HEK293 (cell line): ENCODE results near the gene PIGR.

Source experiments
- CTCF ChIA-PET: fragments of 350-600 bp; formaldehyde crosslinking; extraction: SDS; loops from one replicate; lab custom pipeline; 2021; ENCODE audit warnings: antibody characterized with exemption; lab: Yijun Ruan, JAX
- POLR2A ChIA-PET: fragments of 300-600 bp; formaldehyde crosslinking; extraction: SDS; loops from one replicate; lab custom pipeline; 2020; ENCODE audit warnings: antibody characterized with exemption, inconsistent platforms; lab: Yijun Ruan, JAX
- H3K27ac ChIP-seq: fragments of 200-500 bp; sonication (Bioruptor generic); 2 replicates; pipeline ENCODE4 v1.5.1; 2014; ENCODE audit warnings: low read depth, low read length, control low read depth, inconsistent platforms; ENCODE audit errors: extremely low read depth
- H3K36me3 ChIP-seq, 2 experiments: fragments of 200-500 bp in 1 of 2; sonication (Bioruptor generic) in 1 of 2; 1 replicate in 1 of 2; 2 replicates in 1 of 2; pipeline ENCODE4 v1.5.1; 2014 to 2017; ENCODE audit warnings: inconsistent platforms in 2 of 2, low read length in 2 of 2; ENCODE audit not compliant: control insufficient read depth in 2 of 2, insufficient read depth in 1 of 2
- H3K4me1 ChIP-seq: fragments of 200-500 bp; sonication (Bioruptor generic); 2 replicates; pipeline ENCODE4 v1.5.1; 2014; ENCODE audit warnings: mild to moderate bottlenecking, low read length, inconsistent platforms; ENCODE audit not compliant: control insufficient read depth, insufficient read depth
- H3K4me3 ChIP-seq: 2 replicates; pipeline ENCODE4 v1.5.1; 2011; ENCODE audit warnings: low read depth, mild to moderate bottlenecking, control low read depth, low read length, moderate library complexity
- H3K9me3 ChIP-seq: fragments of 200-500 bp; sonication (Bioruptor generic); 2 replicates; pipeline ENCODE4 v1.5.1; 2014; ENCODE audit warnings: low read depth, low read length, inconsistent platforms; ENCODE audit not compliant: control insufficient read depth, insufficient read depth
- AEBP2 ChIP-seq: fragments of 450-650 bp; formaldehyde crosslinking; IDR thresholded peaks from 2 replicates; pipeline ENCODE4 v1.5.1; 2016; ENCODE audit warnings: missing biosample characterization, missing genetic modification characterization, borderline replicate concordance
- BCL6B ChIP-seq: fragments of 450-650 bp; formaldehyde crosslinking; IDR thresholded peaks from 2 replicates; pipeline ENCODE4 v1.5.1; 2017; ENCODE audit warnings: missing biosample characterization, missing genetic modification characterization
- ELK4 ChIP-seq: IDR thresholded peaks from 2 replicates; pipeline ENCODE4 v1.6.1; 2011; ENCODE audit warnings: mild to moderate bottlenecking, low read depth, low read length, borderline replicate concordance
- FEZF1 ChIP-seq: fragments of 450-650 bp; formaldehyde crosslinking; IDR thresholded peaks from 2 replicates; pipeline ENCODE4 v1.5.1; 2016; ENCODE audit warnings: missing biosample characterization, missing genetic modification characterization
- HIC1 ChIP-seq: fragments of 450-650 bp; formaldehyde crosslinking; IDR thresholded peaks from 2 replicates; pipeline ENCODE4 v1.5.1; 2016; ENCODE audit warnings: missing biosample characterization, missing genetic modification characterization
- INSM2 ChIP-seq: fragments of 450-650 bp; formaldehyde crosslinking; IDR thresholded peaks from 2 replicates; pipeline ENCODE4 v1.5.1; 2016; ENCODE audit warnings: missing biosample characterization, missing genetic modification characterization
- KLF1 ChIP-seq: fragments of 450-650 bp; formaldehyde crosslinking; IDR thresholded peaks from 2 replicates; pipeline ENCODE4 v1.5.1; 2016; ENCODE audit warnings: missing biosample characterization, missing genetic modification characterization
- KLF10 ChIP-seq: fragments of 450-650 bp; IDR thresholded peaks from 2 replicates; pipeline ENCODE4 v1.5.1; 2018; ENCODE audit warnings: missing biosample characterization, mild to moderate bottlenecking, missing genetic modification characterization
- TRIM28 ChIP-seq: IDR thresholded peaks from 2 replicates; pipeline ENCODE4 v1.6.1; 2011; ENCODE audit warnings: low read length, control low read depth, borderline replicate concordance
- ZBTB6 ChIP-seq: fragments of 450-650 bp; formaldehyde crosslinking; IDR thresholded peaks from 2 replicates; pipeline ENCODE4 v1.5.1; 2017; ENCODE audit warnings: missing biosample characterization, missing genetic modification characterization
- ZNF114 ChIP-seq: fragments of 450-650 bp; formaldehyde crosslinking; IDR thresholded peaks from 2 replicates; pipeline ENCODE4 v1.5.0; 2017; ENCODE audit warnings: missing biosample characterization, missing genetic modification characterization
- ZNF140 ChIP-seq: fragments of 450-650 bp; formaldehyde crosslinking; IDR thresholded peaks from 2 replicates; pipeline ENCODE4 v1.5.1; 2016; ENCODE audit warnings: missing biosample characterization, missing genetic modification characterization
- ZNF157 ChIP-seq: fragments of 450-650 bp; formaldehyde crosslinking; IDR thresholded peaks from 2 replicates; pipeline ENCODE4 v1.5.1; 2016; ENCODE audit warnings: missing biosample characterization, missing genetic modification characterization
- ZNF174 ChIP-seq: fragments of 450-650 bp; formaldehyde crosslinking; IDR thresholded peaks from 2 replicates; pipeline ENCODE4 v1.5.0; 2017; ENCODE audit warnings: missing biosample characterization, mild to moderate bottlenecking, missing genetic modification characterization
- ZNF18 ChIP-seq: fragments of 450-650 bp; formaldehyde crosslinking; IDR thresholded peaks from 2 replicates; pipeline ENCODE4 v1.5.1; 2016; ENCODE audit warnings: missing biosample characterization, missing genetic modification characterization
- ZNF184 ChIP-seq: fragments of 450-650 bp; IDR thresholded peaks from 2 replicates; pipeline ENCODE4 v1.5.1; 2018; ENCODE audit warnings: missing biosample characterization, mild to moderate bottlenecking, missing genetic modification characterization
- ZNF24 ChIP-seq: fragments of 450-650 bp; formaldehyde crosslinking; IDR thresholded peaks from 2 replicates; pipeline ENCODE4 v1.5.1; 2016; ENCODE audit warnings: missing biosample characterization, missing genetic modification characterization
- ZNF350 ChIP-seq: fragments of 450-650 bp; formaldehyde crosslinking; IDR thresholded peaks from 2 replicates; pipeline ENCODE4 v1.5.0; 2017; ENCODE audit warnings: missing biosample characterization, mild to moderate bottlenecking, missing genetic modification characterization
- ZNF513 ChIP-seq: fragments of 450-650 bp; IDR thresholded peaks from 2 replicates; pipeline ENCODE4 v1.5.1; 2018; ENCODE audit warnings: missing biosample characterization, missing genetic modification characterization
- ZNF621 ChIP-seq: fragments of 450-650 bp; formaldehyde crosslinking; IDR thresholded peaks from 2 replicates; pipeline ENCODE4 v1.5.1; 2017; ENCODE audit warnings: missing biosample characterization, missing genetic modification characterization
- ZNF645 ChIP-seq: fragments of 450-650 bp; formaldehyde crosslinking; IDR thresholded peaks from 2 replicates; pipeline ENCODE4; 2016; ENCODE audit warnings: missing biosample characterization, missing genetic modification characterization
- ZSCAN30 ChIP-seq: fragments of 450-650 bp; IDR thresholded peaks from 2 replicates; pipeline ENCODE4 v1.5.1; 2018; ENCODE audit warnings: missing biosample characterization, mild to moderate bottlenecking, missing genetic modification characterization, moderate library complexity

PIGR gene

GRCh38 chr1:206939131-206939530 is 7.1 kb downstream of the PIGR start:
- ChIA-PET POLR2A (no interaction called here), CTCF (interaction anchor here (0.7 to 1.3 kb wide), 2 partner anchors 45 to 444 kb away, joined by 4 to 6 read pairs; no protein-coding TSS in a partner anchor)
- Histone ChIP-seq H3K4me3 (no peak overlapping the region), H3K9me3 (no peaks in the 10 kb centered on the region), H3K4me1 (peaks cover 9% of the 10 kb centered on the region), H3K36me3 (no peaks in the 10 kb centered on the region), H3K27ac (no peak overlapping the region)
- no peak for TF ChIP-seq INSM2 (tag by site-specific recombination)
- TF ChIP-seq ZNF513 (tag by site-specific recombination): no peak
- no peak for TF ChIP-seq ZBTB6 (tag by site-specific recombination)
- TF ChIP-seq ELK4: no peak
- TF ChIP-seq ZNF18 (tag by site-specific recombination): no peak

GRCh38 chr1:206937425-206937824 is 8.8 kb downstream of the PIGR start:
- CTCF ChIA-PET: interaction anchor here (4.6 kb wide), 1 partner anchor 44 kb away, joined by 45 read pairs; no protein-coding TSS in a partner anchor
- TF ChIP-seq ZNF140 (tag by site-specific recombination) (no peak), KLF10 (tag by site-specific recombination) (no peak), ZNF174 (tag by site-specific recombination) (no peak), ZNF184 (no peak), BCL6B (tag by site-specific recombination) (no peak), ZNF157 (tag by site-specific recombination) (no peak), KLF1 (no peak), ZSCAN30 (no peak), ZNF350 (tag by site-specific recombination) (no peak), HIC1 (tag by site-specific recombination) (no peak), TRIM28 (no peak), ZNF621 (tag by site-specific recombination) (no peak), AEBP2 (tag by site-specific recombination) (no peak), ZNF114 (tag by site-specific recombination) (no peak), ZNF645 (tag by site-specific recombination) (no peak), FEZF1 (no peak), ZNF24 (no peak)

More at GRCh38 chr1:206937425-206937824, 8.8 kb downstream of the PIGR start:
- Histone ChIP-seq H3K9me3 (no peaks in the 10 kb centered on the region), H3K4me1 (peaks cover 9% of the 10 kb centered on the region), H3K4me3 (no peak overlapping the region), H3K27ac (no peak overlapping the region), H3K36me3 (no peaks in the 10 kb centered on the region)
- POLR2A ChIA-PET: no interaction called here
